NB4 (cell line): ENCODE results near the gene PRSS50.

Source experiments
- POLR2A ChIP-seq: IDR thresholded peaks from 2 replicates; pipeline ENCODE4 v1.6.1; 2011; ENCODE audit warnings: mild to moderate bottlenecking; ENCODE audit not compliant: insufficient read length; ENCODE audit errors: extremely low read depth
- TF ChIP-seq, protein P1 (sequence below): IDR thresholded peaks from one replicate; pipeline ENCODE4 v1.5.1; 2012; ENCODE audit warnings: low read depth, low read length

DNA sequence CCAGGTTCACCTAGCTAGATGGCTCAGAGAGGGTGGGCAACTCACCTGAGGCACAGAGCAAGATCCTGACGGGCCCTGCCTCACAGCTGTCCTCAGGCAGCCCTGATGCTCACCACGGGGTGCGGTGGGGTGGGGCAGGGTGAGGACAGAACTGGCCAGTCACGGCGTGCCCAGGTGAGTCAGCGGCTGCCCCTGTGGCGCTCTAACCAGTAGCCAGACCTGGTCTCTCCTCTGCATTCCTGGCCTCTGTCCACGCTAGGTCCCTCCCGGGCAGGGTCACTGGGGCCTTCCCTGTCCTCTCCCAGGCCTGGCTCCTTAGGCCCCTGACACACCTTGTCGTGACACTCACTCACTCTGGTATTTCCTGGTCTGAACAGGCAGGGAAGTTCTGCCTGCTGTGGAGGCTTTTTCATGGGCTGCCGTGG, 25.1 kb downstream of the PRSS50 start:
- TF ChIP-seq, protein P1, sequence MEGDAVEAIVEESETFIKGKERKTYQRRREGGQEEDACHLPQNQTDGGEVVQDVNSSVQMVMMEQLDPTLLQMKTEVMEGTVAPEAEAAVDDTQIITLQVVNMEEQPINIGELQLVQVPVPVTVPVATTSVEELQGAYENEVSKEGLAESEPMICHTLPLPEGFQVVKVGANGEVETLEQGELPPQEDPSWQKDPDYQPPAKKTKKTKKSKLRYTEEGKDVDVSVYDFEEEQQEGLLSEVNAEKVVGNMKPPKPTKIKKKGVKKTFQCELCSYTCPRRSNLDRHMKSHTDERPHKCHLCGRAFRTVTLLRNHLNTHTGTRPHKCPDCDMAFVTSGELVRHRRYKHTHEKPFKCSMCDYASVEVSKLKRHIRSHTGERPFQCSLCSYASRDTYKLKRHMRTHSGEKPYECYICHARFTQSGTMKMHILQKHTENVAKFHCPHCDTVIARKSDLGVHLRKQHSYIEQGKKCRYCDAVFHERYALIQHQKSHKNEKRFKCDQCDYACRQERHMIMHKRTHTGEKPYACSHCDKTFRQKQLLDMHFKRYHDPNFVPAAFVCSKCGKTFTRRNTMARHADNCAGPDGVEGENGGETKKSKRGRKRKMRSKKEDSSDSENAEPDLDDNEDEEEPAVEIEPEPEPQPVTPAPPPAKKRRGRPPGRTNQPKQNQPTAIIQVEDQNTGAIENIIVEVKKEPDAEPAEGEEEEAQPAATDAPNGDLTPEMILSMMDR = no peak
- no peak for TF ChIP-seq POLR2A
